CD4-positive, alpha-beta memory T cell (primary cell): Measurements from ENCODE around the gene SNIP1. TPM values are rescaled to one million over a fixed set of nuclear protein-coding genes. Genes with fewer than 3 reads are reported as not detected.

Source experiments
- CTCF ChIA-PET: fragments of 350-600 bp; sonication (Branson Sonifier 250); formaldehyde crosslinking; loops from one replicate; lab custom pipeline; 2021; ENCODE audit warnings: inconsistent platforms; ENCODE audit not compliant: partially characterized antibody; lab: Charles Lee
- POLR2A ChIA-PET: fragments of 350-600 bp; sonication (Branson Sonifier 250); formaldehyde crosslinking; loops from one replicate; lab custom pipeline; 2021; ENCODE audit not compliant: partially characterized antibody; lab: Charles Lee
- DNase-seq, 5 donors: peaks; one replicate each; pipeline versions ENCODE4 v3.0.0 to v3.0.0-alpha.2; 2020 to 2022; ENCODE audit warnings: mixed read lengths in 1 of 5
- H3K27ac ChIP-seq: one replicate; pipeline ENCODE4 v1.7.0; 2013; ENCODE audit warnings: low read depth, low read length
- H3K27me3 ChIP-seq: 2 replicates; pipeline ENCODE4 v1.7.0; 2013; ENCODE audit warnings: mild to moderate bottlenecking, low read length, moderate library complexity; ENCODE audit not compliant: insufficient read depth
- H3K36me3 ChIP-seq: 2 replicates; pipeline ENCODE4 v1.7.0; 2013; ENCODE audit warnings: mild to moderate bottlenecking, low read length, moderate library complexity; ENCODE audit not compliant: insufficient read depth
- H3K4me1 ChIP-seq: 2 replicates; pipeline ENCODE4 v1.7.0; 2013; ENCODE audit warnings: mild to moderate bottlenecking, low read length, moderate library complexity; ENCODE audit not compliant: insufficient read depth
- H3K4me3 ChIP-seq, 2 donors: one replicate each; pipeline ENCODE4 v1.7.0; 2013; ENCODE audit warnings: low read length in 2 of 2, mild to moderate bottlenecking in 1 of 2
- H3K9me3 ChIP-seq, 2 donors: one replicate each; pipeline ENCODE4 v1.7.0; 2013; ENCODE audit warnings: low read length in 2 of 2, control low read depth in 1 of 2; ENCODE audit not compliant: control insufficient read depth in 1 of 2
- H3K27ac Mint-ChIP-seq, 7 donors: one replicate each; pipeline ENCODE4 v1.8.0; 2020 to 2021; ENCODE audit warnings: mixed read lengths in 7 of 7, mild to moderate bottlenecking in 6 of 7, inconsistent platforms in 3 of 7, moderate library complexity in 3 of 7
- H3K27me3 Mint-ChIP-seq, 2 donors: one replicate each; pipeline ENCODE4 v1.8.0; 2020 to 2021; ENCODE audit warnings: mixed read lengths in 2 of 2
- H3K36me3 Mint-ChIP-seq, 2 donors: one replicate each; pipeline ENCODE4 v1.8.0; 2020 to 2021; ENCODE audit warnings: mixed read lengths in 2 of 2, inconsistent platforms in 1 of 2, mild to moderate bottlenecking in 1 of 2
- H3K4me1 Mint-ChIP-seq, 4 donors: one replicate each; pipeline ENCODE4 v1.8.0; 2020 to 2021; ENCODE audit warnings: mixed read lengths in 4 of 4, mild to moderate bottlenecking in 1 of 4
- H3K4me3 Mint-ChIP-seq, 8 donors: one replicate each; pipeline ENCODE4 v1.8.0; 2020 to 2021; ENCODE audit warnings: mixed read lengths in 8 of 8, mild to moderate bottlenecking in 7 of 8, moderate library complexity in 6 of 8, inconsistent platforms in 3 of 8
- H3K9me3 Mint-ChIP-seq, 8 donors: one replicate each; pipeline ENCODE4 v1.8.0; 2020 to 2021; ENCODE audit warnings: mixed read lengths in 8 of 8, mild to moderate bottlenecking in 5 of 8, inconsistent platforms in 3 of 8, moderate library complexity in 1 of 8
- intact Hi-C: fragments of 100-400 bp; cut with micrococcal nuclease; formaldehyde crosslinking; loops from one replicate; pipeline ENCODE4 v1.15.1; 2023
- polyA plus RNA-seq, 2 donors: library from polyadenylated mRNA; unstranded; fragments of 300-500 nt; fragmentation: Illumina TruSeq; gene quantifications; one replicate each; pipeline ENCODE4 v1.2.3, GENCODE V29; 2021
- total RNA-seq, 2 experiments: library from RNA; stranded (reverse); gene quantifications; one replicate each; pipeline ENCODE4 v1.2.3, GENCODE V29; 2021

SNIP1 gene
- total and polyA plus RNA-seq, 4 experiments from 2014 or later = 2.1 to 30.2 (median 18.4) TPM

DNA sequence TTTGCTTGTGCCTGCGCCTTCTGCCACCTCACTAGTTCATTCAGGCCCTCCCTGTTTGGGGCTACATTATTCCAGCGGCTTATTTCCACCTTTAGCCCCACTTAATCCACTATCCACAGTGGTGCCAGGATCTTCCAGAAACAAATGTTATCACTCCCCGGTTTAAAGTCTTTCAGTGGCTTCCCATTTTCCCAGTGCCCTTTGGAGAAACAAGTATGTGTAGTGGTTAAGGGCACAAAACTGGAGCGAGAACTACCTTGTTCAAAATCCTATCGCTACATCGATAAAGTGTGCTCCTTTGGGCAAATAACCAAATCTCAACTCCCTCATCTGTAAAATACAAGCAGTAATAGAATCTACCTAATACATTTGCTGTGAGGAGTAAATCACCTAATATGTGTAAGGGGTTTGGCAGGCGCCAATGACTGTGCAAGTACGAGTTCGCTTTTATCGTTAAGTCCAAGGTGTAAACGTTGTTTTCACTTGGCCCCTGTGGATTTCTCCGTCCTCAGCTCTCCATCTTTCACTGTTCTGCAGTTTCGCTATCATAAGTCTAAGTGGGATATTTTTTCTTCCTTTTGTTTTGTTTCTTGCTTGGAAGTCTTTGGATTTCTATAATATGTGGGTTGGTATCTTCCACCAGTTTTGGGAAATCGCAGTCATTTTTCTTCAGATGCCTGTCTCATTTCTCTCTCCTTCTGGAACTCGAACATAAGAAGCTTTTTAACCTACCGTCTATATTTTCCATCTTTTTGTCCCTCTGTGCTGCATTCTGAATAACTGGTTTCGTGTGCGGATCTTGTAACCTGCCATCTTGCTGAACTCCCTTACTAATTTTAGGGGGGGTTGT lies 38.7 kb downstream of the SNIP1 start:
- no peak for DNase-seq
- peaks cover 30 to 52% (median 42%) of the 10 kb centered on the region in 4 donors for H3K4me1 Mint-ChIP-seq
- H3K4me3 ChIP-seq = peak overlapping the region; percentile 74
- CTCF ChIA-PET = interaction anchor here (0.6 to 3.6 kb wide), 20 partner anchors 9 to 345 kb away, joined by 3 to 20 read pairs (median 8); partner anchors contain the start of genes CDCA8, MTF1 and SNIP1
- H3K27me3 ChIP-seq = no peaks in the 10 kb centered on the region
- peaks cover 12 to 30% of the 10 kb centered on the region in 2 donors for H3K36me3 Mint-ChIP-seq
- peaks cover 34% of the 10 kb centered on the region for H3K4me1 ChIP-seq
- peak overlapping the region; percentile 91 to 98 (median 94) for H3K4me3 Mint-ChIP-seq
- peak overlapping the region; percentile 82 for H3K27ac ChIP-seq
- POLR2A ChIA-PET = interaction anchor here (0.6 to 5.0 kb wide), 24 partner anchors 10 to 1051 kb away, joined by 3 to 131 read pairs (median 5); partner anchors contain the start of genes C1orf122, CDCA8, GNL2 and MRPS15
- intact Hi-C loops = loop anchor here (2.0 kb wide), 1 partner anchor 61 kb away; no protein-coding TSS in a partner anchor
- peaks cover 0 to 1% (median 0%) of the 10 kb centered on the region in 8 donors for H3K9me3 Mint-ChIP-seq
- H3K27ac Mint-ChIP-seq = peak overlapping the region; percentile 94 to 99 (median 99)
- H3K36me3 ChIP-seq = no peaks in the 10 kb centered on the region
- H3K9me3 ChIP-seq = no peaks in the 10 kb centered on the region
- no peaks in the 10 kb centered on the region for H3K27me3 Mint-ChIP-seq

DNA sequence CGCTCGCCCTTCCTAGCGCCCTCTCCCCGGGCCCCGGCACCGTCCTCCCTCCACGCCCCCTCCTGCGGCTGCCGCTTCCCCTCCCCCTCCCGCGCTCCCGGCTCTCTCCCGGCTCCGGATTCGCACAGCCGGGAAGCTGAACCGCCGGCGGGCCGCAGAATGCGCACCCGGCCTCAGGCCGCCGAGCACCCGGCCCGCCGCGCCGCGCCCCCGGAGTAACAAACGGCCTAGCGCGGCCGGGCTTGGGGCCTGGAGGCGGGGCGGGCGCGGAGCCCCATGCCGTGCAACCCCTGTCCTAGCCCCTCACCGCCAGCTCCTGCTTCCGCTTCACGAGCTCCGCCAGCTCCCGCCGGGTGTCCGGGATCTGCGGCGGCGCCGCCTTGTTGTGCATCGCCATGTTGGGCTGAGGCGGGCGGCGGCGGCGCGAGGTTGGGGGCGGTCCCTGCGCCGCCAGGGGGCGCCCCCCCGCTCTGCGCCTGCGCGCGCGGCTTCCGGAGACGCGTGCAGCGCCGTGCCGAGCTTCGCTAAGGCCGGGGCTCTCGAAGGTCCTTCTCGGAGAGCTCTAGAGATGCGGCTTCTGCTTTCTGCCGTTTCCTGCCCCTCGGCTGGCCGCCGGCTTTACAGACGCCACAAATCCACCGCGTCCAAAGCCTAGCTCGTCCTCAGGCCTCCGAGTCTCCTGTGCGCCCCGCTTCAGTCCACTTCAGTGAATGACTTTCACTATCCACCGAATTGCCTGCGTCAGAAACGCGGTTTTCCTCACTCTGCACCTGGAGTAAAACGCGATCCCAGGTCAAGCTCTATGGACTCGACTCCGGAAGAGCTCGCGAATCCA lies 39.5 kb downstream of the SNIP1 start, which contains the start of gene MEAF6:
Gene MEAF6, minus strand, starts transcription at position 417 of the 835 bp plus-strand sequence. Its CDS starts 20 bp downstream, at position 397.
- peak within 1 kb of the TSS; percentile 82 for H3K27ac ChIP-seq
- CTCF ChIA-PET = interaction anchor here (0.6 to 3.6 kb wide), 22 partner anchors 9 to 345 kb away, joined by 3 to 20 read pairs (median 7); partner anchors contain the start of genes CDCA8, MTF1 and SNIP1
- H3K9me3 ChIP-seq = no peaks in the 10 kb centered on the region
- POLR2A ChIA-PET = interaction anchor here (0.6 to 5.0 kb wide), 25 partner anchors 9 to 1050 kb away, joined by 3 to 131 read pairs (median 5); partner anchors contain the start of genes C1orf122, CDCA8, GNL2 and MRPS15
- peaks cover 34% of the 10 kb centered on the region for H3K4me1 ChIP-seq
- H3K4me3 ChIP-seq = peak within 1 kb of the TSS; percentile 74
- H3K4me3 Mint-ChIP-seq = peak within 1 kb of the TSS; percentile 97 to 99 (median 98)
- peak; percentile 81 to 88 (median 85) for DNase-seq
- intact Hi-C loops = loop anchor here (1.0 to 2.0 kb wide), 5 partner anchors 40 to 168 kb away; partner anchors contain the start of genes GNL2, SNIP1 and ZC3H12A
- no peaks in the 10 kb centered on the region for H3K27me3 Mint-ChIP-seq
- no peaks in the 10 kb centered on the region for H3K36me3 ChIP-seq
- H3K4me1 Mint-ChIP-seq = peaks cover 27 to 49% (median 38%) of the 10 kb centered on the region in 4 donors
- H3K27ac Mint-ChIP-seq = peak within 1 kb of the TSS; percentile 96 to 99 (median 99)
- H3K36me3 Mint-ChIP-seq = peaks cover 12 to 30% of the 10 kb centered on the region in 2 donors
- no peaks in the 10 kb centered on the region for H3K9me3 Mint-ChIP-seq
- no peaks in the 10 kb centered on the region for H3K27me3 ChIP-seq

- H3K27me3 ChIP-seq = no peaks in the 10 kb centered on the region
- H3K27ac Mint-ChIP-seq = peak overlapping the region; percentile 93 to 98 (median 97)
- H3K4me3 ChIP-seq = peak overlapping the region; percentile 57 to 74
- H3K4me1 Mint-ChIP-seq = peaks cover 31 to 48% (median 39%) of the 10 kb centered on the region in 4 donors
- H3K36me3 ChIP-seq = peaks cover 7% of the 10 kb centered on the region
- no peaks in the 10 kb centered on the region for H3K27me3 Mint-ChIP-seq
- peaks cover 34% of the 10 kb centered on the region for H3K4me1 ChIP-seq
- peak overlapping the region; percentile 82 for H3K27ac ChIP-seq
- DNase-seq = peak; percentile 26 to 68 (median 33)
- H3K36me3 Mint-ChIP-seq = peaks cover 19 to 34% of the 10 kb centered on the region in 2 donors
- no peaks in the 10 kb centered on the region for H3K9me3 ChIP-seq
- intact Hi-C loops = loop anchor here (1.0 to 2.0 kb wide), 5 partner anchors 40 to 168 kb away; partner anchors contain the start of genes GNL2, SNIP1 and ZC3H12A
- ChIA-PET POLR2A (interaction anchor here (1.1 to 5.0 kb wide), 17 partner anchors 11 to 418 kb away, joined by 3 to 131 read pairs (median 5); partner anchors contain the start of genes C1orf122, CDCA8, GNL2 and MTF1), CTCF (interaction anchor here (0.8 to 3.6 kb wide), 16 partner anchors 11 to 346 kb away, joined by 3 to 20 read pairs (median 10); partner anchors contain the start of genes MTF1 and SNIP1)
- peaks cover 0 to 3% (median 0%) of the 10 kb centered on the region in 8 donors for H3K9me3 Mint-ChIP-seq
- H3K4me3 Mint-ChIP-seq = peak overlapping the region; percentile 95 to 99 (median 98)
Measured at GRCh38 chr1:37513795-37514349, 40.2 kb downstream of the SNIP1 start.

DNA sequence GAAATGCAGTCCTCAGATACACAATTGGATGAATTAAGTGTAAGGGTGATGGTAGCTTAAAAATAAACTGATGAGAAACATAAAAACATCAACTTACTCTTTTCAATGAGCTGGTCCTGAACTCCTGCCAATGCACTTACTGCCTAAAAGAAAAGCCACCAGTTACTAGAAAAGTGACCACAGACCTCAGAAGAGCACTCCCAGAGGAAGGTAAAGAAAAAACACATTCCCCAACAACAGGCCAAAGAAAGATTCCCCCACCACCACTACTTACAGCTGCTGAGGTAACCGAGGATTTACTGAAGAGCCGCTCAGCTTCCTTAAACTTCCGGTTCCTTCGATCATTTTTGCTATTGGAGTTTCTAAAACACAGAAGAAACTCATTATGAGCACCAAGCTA lies 44.9 kb downstream of the SNIP1 start:
- DNase-seq = no peak
- Mint-ChIP-seq H3K27ac (peak overlapping the region in 5 of 7 donors; percentile 1 to 86 (median 24)), H3K4me1 (peaks cover 31 to 47% (median 35%) of the 10 kb centered on the region in 4 donors), H3K27me3 (no peaks in the 10 kb centered on the region), H3K4me3 (no peak overlapping the region), H3K9me3 (peaks cover 0 to 4% (median 0%) of the 10 kb centered on the region in 8 donors), H3K36me3 (peaks cover 39 to 52% of the 10 kb centered on the region in 2 donors)
- POLR2A ChIA-PET = interaction anchor here (0.9 to 1.2 kb wide), 2 partner anchors 31 to 34 kb away, joined by 3 to 4 read pairs; no protein-coding TSS in a partner anchor
- intact Hi-C loops = no loop called here
- H3K27me3 ChIP-seq = no peaks in the 10 kb centered on the region
- H3K36me3 ChIP-seq = peaks cover 30% of the 10 kb centered on the region
- peaks cover 26% of the 10 kb centered on the region for H3K4me1 ChIP-seq
- CTCF ChIA-PET = interaction anchor here (0.9 to 2.2 kb wide), 6 partner anchors 19 to 173 kb away, joined by 3 to 6 read pairs (median 4); no protein-coding TSS in a partner anchor
- H3K4me3 ChIP-seq = no peak overlapping the region
- no peaks in the 10 kb centered on the region for H3K9me3 ChIP-seq
- H3K27ac ChIP-seq = no peak overlapping the region

DNA sequence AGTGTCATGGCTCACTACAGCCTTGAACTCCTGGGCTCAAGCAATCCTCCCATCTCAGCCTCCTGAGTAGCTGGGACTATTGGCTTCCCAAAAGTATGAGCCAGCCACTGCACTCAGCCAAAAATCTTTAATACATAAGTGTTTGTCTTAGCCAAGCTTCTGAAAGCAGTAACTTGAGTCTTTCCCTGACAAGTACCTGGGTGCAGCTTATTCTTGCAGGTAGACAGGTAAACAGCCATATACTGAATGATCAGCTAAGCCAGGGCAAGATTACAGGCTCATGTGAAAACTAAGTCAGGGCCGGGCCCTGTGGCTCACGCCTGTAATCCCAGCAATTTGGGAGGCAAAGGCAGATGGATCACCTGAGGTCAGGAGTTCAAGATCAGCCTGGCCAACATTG lies 47.4 kb downstream of the SNIP1 start:
- no peak overlapping the region for H3K27ac Mint-ChIP-seq

More for the DNA sequence above, 47.4 kb downstream of the SNIP1 start:
- intact Hi-C loops = no loop called here
- Mint-ChIP-seq H3K36me3 (peaks cover 41 to 49% of the 10 kb centered on the region in 2 donors), H3K9me3 (peaks cover 0 to 4% (median 0%) of the 10 kb centered on the region in 8 donors), H3K4me3 (no peak overlapping the region), H3K4me1 (peaks cover 20 to 27% (median 20%) of the 10 kb centered on the region in 4 donors), H3K27me3 (no peaks in the 10 kb centered on the region)
- Histone ChIP-seq H3K27ac (no peak overlapping the region), H3K9me3 (no peaks in the 10 kb centered on the region), H3K4me1 (peaks cover 7% of the 10 kb centered on the region), H3K36me3 (peaks cover 38% of the 10 kb centered on the region), H3K4me3 (no peak overlapping the region), H3K27me3 (no peaks in the 10 kb centered on the region)
- POLR2A ChIA-PET = interaction anchor here (0.6 kb wide), 1 partner anchor 28 kb away, joined by 3 read pairs; no protein-coding TSS in a partner anchor
- DNase-seq = no peak
- CTCF ChIA-PET = interaction anchor here (1.7 to 2.5 kb wide), 2 partner anchors 19 to 28 kb away, joined by 4 to 9 read pairs; no protein-coding TSS in a partner anchor
